OCI-M2 (cell line): ENCODE results near the gene RBM47.

ENCODE experiments used
- DNase-seq: peaks from one replicate; lab custom pipeline; 2025; ENCODE audit not compliant: unreplicated experiment; lab: John Stamatoyannopoulos, UW

Gene RBM47

DNA sequence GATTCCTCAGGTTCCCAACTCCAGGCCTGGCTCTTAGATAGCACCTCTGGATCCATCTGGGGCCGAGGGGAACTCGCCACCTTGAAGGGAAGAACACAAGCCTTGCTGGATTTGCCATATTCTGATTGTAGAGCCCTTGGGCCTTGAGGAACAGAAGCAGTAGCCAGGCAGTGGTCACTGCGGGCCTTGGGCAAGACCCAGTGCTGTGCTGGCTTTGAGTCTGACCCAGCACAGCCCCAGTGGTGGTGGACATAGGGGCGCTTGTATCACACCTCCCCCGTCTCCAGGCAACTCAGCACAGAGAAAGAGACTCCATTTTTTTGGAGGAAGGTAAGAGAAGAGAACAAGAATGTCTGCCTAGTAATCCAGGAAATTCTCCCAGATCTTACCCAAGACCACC, 249.0 kb downstream of the RBM47 start:
- DNase-seq = no peak

DNA sequence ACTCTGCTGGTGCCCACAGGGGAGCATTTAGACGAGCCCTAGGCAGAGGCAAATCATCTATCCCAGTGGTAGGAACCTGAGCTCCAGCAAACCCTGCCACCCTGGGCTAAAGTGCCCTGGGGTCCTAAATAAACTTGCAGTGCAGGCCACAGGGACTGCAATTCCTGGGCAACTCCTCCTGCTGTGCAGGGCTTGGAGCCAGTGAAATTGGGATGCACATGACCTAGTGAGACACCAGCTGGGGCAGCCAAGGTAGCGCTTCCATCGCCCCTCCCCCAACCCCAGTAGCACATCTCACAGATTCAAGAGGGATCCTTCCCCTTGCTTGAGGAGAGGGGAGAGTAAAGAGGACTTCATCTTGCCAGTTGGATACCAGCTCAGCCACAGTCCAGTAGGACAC, 250.4 kb downstream of the RBM47 start:
- no peak for DNase-seq

DNA sequence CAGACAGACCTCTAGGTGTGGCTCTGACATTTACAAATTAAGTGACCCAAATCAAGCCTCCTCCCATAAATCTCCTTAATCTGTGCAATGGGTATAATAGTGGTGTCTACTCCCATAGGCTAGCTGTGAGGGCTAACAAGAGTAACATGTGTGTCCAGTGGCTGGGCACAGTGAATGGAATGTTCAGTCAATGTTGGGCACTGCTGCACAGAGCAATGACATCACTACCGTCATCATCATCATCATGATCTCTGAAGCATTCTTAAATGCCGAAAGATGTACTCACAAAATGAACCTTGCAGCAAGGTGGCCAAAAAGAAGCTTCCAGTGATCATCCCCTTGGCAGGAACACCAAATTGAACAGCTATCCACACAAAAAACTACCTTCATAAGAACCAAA, 251.0 kb downstream of the RBM47 start:
- no peak for DNase-seq

DNA sequence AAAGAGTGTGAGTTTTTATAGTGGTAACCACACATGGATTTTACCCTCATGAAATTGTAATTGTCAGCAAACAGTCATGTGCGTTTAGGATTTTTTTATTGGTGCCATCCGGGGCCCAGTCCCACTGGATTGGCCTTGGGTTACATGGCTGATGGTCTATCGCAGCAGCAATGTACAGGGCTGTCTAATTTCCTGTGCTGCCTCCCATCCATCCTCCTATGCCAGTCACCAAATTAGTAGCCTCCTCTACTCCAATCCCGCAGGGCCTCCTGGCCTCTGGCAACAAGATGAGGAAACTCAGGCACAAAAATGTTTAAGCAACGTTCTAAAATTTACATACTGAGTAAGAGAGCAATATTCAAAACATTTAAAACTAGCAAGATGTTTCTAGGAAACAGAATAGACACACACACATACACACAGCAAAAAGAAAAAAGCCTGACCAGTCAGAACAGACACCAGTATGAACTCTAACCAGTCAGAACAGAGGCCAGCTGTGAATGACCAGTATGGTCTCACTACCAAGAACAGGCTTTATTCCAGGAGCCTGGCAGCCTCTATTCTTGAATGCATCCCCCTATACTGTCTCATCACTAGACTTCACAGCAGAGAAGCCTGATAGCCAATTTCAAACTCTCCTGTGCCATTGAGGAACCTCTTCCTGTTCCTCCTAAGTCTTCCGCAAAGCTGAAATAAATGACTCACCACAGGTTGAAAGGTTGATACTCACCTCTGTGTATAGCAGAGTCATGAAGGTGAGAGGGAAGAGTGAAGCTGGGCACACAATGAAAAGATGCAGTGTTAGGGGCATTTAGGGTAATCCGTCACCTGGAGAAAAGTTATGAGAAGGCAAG, 251.9 kb downstream of the RBM47 start:
- DNase-seq = no peak

DNA sequence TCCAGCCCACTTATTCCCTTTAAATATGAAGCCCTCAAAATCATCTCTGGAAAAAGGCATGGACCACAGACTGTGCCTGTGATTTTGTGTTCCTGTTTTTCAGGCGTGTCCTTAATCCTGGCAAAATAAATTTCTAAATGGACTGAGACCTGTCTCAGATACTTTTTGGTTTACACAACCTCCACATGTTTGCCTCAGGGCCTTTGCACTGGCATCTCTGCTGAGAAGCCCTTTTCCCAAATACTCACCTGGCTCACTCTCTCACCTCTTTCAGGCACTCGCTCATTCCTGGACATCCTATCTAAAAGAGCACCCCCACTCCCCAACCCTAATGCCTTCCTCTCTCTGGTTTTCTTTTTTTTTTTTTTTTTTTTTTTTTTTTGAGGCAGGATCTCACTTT, 254.0 kb downstream of the RBM47 start:
- no peak for DNase-seq

DNA sequence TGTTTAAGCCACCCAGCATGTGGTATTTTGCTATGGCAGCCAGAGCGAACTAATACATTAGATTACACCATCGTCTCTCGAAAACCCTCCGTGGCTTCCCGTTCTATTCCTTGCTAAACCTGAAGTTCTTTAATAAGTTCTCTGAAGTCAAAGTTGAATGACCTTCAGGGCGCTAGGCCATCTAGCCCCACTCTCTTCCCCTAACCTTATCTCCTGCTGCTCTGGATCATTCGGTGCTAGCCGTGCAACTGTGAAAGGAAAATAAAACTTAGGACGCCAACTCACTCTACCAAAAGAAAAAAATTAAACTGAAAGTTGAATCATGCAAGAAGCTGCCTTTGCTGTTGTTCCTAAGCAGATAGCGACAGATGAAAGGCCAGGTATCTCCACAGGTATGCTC, 254.6 kb downstream of the RBM47 start:
- no peak for DNase-seq

DNA sequence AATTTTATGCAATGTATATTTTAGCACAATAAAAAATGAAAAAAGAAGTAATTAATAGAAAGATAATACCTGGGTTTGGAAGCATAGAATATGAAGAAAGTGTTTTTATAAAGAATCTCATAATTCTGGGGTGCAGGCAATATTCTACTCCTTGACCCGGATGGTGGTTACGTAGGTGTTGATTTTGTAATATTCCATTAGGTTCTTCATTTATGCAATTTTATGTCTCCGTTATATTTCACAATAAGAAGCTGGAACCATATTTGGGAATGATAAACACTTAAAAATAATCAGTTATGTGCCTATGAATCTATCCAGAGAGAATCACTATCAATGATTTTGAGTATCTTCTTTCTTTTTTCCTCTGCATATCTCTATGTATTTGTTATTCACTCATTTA, 256.0 kb downstream of the RBM47 start:
- DNase-seq = no peak
